ENCODE data around the gene EFHC1. TPM values are rescaled to one million over a fixed set of nuclear protein-coding genes. Genes with fewer than 3 reads are reported as not detected.

Gene EFHC1
- total RNA-seq, 1 experiment from 2014 or later = 11.5 TPM

DNA sequence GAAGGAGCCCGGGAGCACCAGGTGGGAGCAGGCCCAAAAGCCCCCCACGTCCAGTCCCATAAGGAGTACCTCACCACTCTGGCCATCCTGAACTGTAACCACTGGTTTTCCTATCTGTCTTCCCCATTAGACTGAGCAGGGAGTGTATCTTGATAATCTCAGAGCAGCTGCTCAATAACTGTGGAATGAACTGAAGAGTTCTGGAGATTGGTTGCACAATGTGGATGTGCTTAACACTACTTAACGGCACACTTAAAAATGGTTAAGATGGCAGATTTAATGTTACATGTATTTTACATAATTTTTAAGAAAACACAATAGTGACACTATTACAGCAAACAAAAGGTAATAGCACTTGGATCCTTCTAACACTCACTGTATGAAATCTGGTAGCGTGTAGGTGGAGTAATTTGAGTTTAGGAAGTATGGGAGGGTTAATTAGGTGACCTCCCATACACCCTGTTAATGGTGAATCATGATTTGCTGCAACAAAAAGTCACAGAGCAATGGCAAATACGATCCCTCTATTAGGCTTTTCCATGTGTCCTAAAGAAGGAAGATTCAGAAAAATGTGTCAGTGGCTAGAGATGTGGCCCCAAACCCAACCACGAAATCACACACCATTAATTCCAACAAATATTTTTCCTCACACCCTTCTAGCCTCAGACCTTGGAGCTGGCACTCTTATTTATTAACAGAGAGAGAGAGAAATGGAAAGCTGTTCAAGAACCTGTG is 138.3 kb downstream of the EFHC1 start:
- H3K4me3 ChIP-seq (ENCODE audit: insufficient read depth, low read depth, low read length) = no peak overlapping the region
- H3K27me3 ChIP-seq (ENCODE audit: control insufficient read depth, insufficient read depth, low read length) = no peaks in the 10 kb centered on the region
- DNase-seq = no peak
- no peaks in the 10 kb centered on the region for H3K36me3 ChIP-seq (replicated peaks; ENCODE audit: control insufficient read depth, insufficient read depth, low read length)

DNA sequence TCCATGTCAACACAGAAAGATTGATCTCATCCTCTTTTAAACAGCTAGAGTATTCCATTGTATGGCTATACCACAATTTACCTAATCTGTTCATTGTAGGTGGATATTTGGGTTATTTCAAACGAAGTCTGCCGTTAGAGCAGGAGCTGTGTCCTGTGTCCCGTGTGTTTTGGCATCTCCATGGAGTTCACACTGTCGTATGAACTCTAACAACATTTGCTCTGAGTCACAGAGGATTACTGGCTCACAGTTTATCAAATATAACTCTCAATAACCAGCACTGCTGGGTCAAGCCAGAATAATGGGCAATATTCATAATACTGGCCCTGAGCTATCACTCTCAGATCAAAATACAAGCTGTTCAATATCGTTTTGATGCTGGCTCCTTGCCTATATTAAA is 140.3 kb downstream of the EFHC1 start:
- DNase-seq = no peak
- H3K36me3 ChIP-seq (replicated peaks; ENCODE audit: control insufficient read depth, insufficient read depth, low read length) = no peaks in the 10 kb centered on the region
- no peak overlapping the region for H3K4me3 ChIP-seq (ENCODE audit: insufficient read depth, low read depth, low read length)
- H3K27me3 ChIP-seq (ENCODE audit: control insufficient read depth, insufficient read depth, low read length) = no peaks in the 10 kb centered on the region

DNA sequence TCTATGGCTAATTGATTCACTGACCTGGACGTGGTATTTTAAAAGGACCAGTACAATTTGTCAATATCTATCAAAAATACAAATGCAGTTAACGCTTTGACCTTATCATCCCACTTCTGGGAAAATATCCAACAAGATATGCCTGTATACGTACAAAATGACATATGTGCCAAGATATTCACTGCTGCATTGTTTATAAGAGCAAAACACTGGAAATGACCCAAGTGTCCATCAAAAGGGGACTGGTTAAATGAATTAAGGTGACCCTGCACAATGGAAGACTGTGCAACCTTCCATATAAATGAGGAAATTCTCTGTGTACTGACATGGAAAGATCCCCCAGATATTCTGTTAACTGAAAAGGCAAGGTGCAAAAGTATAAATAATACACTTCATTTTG is 142.8 kb downstream of the EFHC1 start:
- H3K36me3 ChIP-seq (replicated peaks; ENCODE audit: control insufficient read depth, insufficient read depth, low read length) = no peaks in the 10 kb centered on the region
- no peak for DNase-seq
- H3K4me3 ChIP-seq (ENCODE audit: insufficient read depth, low read depth, low read length) = no peak overlapping the region
- no peaks in the 10 kb centered on the region for H3K27me3 ChIP-seq (ENCODE audit: control insufficient read depth, insufficient read depth, low read length)

DNA sequence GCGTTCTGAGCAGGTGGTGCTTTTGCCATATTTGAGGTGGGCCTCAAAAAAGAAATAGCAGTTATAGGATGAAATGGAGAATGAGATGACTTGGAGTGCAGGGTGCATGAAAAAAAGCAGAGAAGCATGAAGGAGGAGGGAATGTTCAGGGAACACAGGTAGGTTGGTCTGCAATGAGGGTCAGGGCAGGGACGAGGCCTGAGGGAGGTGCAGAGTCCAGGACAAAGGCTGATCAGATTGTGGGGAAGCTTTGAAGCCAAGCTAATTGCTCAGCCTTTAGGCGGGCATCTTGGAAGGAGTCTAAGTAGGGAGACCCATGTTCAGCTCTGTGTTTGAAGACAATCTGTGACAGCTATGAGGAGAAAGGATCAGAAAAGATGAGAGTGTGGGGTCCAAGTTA is 144.7 kb downstream of the EFHC1 start:
- no peak overlapping the region for H3K4me3 ChIP-seq (ENCODE audit: insufficient read depth, low read depth, low read length)
- no peaks in the 10 kb centered on the region for H3K36me3 ChIP-seq (replicated peaks; ENCODE audit: control insufficient read depth, insufficient read depth, low read length)
- no peaks in the 10 kb centered on the region for H3K27me3 ChIP-seq (ENCODE audit: control insufficient read depth, insufficient read depth, low read length)
- DNase-seq = no peak

DNA sequence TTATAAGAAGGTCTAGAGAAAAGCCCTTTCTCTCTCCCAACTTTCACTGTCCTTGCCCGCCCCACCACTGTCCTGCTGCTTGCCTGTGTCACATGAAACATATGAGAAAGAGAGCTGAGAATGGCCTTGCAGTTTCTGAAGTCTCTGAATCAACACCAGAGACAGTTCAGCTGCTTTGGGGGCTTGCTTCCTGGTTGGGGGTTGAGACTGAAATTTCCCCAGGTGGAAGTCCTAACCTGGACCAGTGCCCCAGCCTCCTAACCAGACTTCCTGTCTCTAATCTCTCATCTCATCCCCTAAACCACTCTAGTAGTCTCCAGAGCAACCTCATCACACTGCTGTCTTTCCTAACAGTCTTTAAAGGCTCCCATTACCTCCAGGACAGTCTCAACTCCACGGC is 146.1 kb downstream of the EFHC1 start:
- H3K27me3 ChIP-seq (ENCODE audit: control insufficient read depth, insufficient read depth, low read length) = no peaks in the 10 kb centered on the region

DNA sequence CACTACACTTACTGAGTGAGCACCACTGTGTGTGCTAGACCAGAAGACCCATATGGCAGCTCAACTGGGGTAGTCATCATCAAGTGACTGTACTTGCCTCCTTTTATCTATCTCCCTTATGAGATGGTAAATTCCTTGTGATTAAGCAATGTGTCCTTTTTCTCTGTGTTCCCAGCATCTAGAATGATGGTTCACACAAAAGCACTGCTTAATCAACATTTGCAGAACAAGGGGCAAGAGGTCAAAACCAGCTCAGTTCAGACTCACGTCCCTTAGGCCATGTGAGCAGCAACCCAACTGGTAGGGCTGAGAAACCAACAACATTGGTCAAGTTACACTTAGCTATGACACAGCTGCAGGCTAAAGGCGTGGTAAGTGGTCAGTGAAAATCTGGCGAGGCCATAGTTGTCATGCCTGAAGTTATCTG is 146.7 kb downstream of the EFHC1 start:
- DNase-seq = no peak
- Histone ChIP-seq H3K27me3 (ENCODE audit: control insufficient read depth, insufficient read depth, low read length) (no peaks in the 10 kb centered on the region), H3K36me3 (replicated peaks; ENCODE audit: control insufficient read depth, insufficient read depth, low read length) (no peaks in the 10 kb centered on the region), H3K4me3 (ENCODE audit: insufficient read depth, low read depth, low read length) (no peak overlapping the region)

More for the DNA sequence above, 146.1 kb downstream of the EFHC1 start:
- no peak overlapping the region for H3K4me3 ChIP-seq (ENCODE audit: insufficient read depth, low read depth, low read length)
- H3K36me3 ChIP-seq (replicated peaks; ENCODE audit: control insufficient read depth, insufficient read depth, low read length) = no peaks in the 10 kb centered on the region
- DNase-seq = no peak

DNA sequence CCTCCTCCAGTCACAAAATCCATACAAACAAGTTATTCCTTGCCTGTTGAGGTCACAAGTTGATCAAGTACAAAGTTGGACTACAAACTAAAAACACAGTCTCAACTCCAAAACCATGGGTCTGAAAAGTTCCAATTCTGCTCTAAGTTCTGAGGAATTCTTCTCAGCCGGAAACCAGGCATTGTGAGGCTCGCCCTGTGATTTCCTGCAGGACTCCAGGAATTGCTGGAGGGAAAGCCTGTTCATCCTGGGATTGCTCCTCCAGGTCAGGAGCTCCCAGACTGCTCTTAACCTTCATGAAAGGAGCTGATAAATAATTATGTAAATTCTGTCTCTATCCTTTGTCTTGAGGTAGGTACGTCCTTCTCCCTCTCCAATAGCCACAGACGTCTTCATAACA is 148.2 kb downstream of the EFHC1 start:
- H3K4me3 ChIP-seq (ENCODE audit: insufficient read depth, low read depth, low read length) = no peak overlapping the region
- no peaks in the 10 kb centered on the region for H3K27me3 ChIP-seq (ENCODE audit: control insufficient read depth, insufficient read depth, low read length)
- no peaks in the 10 kb centered on the region for H3K36me3 ChIP-seq (replicated peaks; ENCODE audit: control insufficient read depth, insufficient read depth, low read length)
- no peak for DNase-seq

DNA sequence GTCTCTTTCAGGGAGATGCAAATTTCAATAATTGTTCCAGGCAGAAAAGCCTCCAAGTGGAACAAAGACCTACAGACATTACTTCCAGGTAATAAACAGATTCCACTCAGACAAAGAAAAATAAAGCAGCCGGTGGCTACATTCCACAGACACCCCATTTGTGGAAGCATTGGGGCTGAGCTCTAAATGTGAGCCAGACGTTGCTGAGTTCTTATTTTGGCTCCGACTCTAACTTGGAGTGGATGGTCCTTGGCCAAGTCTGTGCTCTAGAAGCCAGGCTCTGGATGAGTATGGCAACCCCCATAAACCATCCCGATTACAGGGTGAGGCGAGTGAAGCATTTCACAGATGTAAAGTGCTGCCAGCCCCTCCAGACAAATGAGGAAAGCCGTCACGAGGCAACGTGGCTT is 150.2 kb downstream of the EFHC1 start:
- Histone ChIP-seq H3K4me3 (ENCODE audit: insufficient read depth, low read depth, low read length) (no peak overlapping the region), H3K36me3 (replicated peaks; ENCODE audit: control insufficient read depth, insufficient read depth, low read length) (no peaks in the 10 kb centered on the region), H3K27me3 (ENCODE audit: control insufficient read depth, insufficient read depth, low read length) (no peaks in the 10 kb centered on the region)
- DNase-seq = no peak

DNA sequence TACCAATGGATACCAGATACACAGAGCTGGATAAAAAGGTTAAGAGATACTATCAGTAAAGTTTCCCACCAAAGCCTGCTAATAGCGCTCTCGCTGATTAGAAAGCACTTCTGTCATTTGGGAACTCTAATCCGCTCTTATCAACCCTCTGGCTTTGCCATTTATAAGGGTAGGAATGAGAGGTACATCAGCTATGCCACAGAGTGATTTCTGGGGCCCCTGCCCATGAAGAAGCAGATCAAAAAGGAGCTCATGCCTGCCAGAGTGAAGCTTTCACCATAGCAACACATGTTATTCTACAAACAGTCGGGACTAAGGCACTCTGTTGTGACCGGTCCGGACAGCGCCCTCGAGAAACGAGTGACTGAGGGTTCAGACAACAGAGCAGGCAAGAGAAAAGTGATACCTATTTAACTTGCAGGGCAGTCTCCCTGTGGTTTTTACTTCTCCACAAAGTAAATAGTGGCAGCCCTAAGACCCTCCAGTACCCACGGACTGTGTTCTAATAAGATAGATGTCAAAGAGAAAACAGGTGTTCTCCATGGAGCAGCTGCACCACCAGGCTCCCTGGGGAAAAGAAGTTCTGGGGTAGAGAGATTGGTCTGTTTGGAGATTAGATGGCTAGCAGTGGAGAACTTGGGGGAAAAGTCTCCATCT is 151.1 kb downstream of the EFHC1 start:
- Histone ChIP-seq H3K36me3 (replicated peaks; ENCODE audit: control insufficient read depth, insufficient read depth, low read length) (no peaks in the 10 kb centered on the region), H3K4me3 (ENCODE audit: insufficient read depth, low read depth, low read length) (no peak overlapping the region), H3K27me3 (ENCODE audit: control insufficient read depth, insufficient read depth, low read length) (no peaks in the 10 kb centered on the region)
- DNase-seq = no peak

DNA sequence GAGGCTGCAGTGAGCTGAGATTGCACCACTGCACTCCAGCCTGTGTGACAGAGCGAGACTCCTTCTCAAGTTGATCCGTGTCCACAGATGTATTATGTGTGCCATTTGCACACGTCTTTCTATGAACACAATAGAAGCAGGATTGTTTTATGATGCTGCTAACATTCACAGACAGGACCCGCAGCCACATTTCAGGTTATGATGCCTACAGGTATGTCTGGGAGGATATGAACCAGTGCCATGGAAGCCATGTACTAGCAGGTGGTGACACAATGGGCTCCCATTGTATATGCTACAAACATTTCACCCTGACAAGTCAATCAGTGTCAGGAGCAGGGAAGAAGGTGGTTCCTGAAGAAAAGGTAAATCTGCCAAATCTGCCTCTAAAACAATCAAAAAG is 152.4 kb downstream of the EFHC1 start:
- H3K4me3 ChIP-seq (ENCODE audit: insufficient read depth, low read depth, low read length) = no peak overlapping the region
- H3K27me3 ChIP-seq (ENCODE audit: control insufficient read depth, insufficient read depth, low read length) = no peaks in the 10 kb centered on the region
- H3K36me3 ChIP-seq (replicated peaks; ENCODE audit: control insufficient read depth, insufficient read depth, low read length) = no peaks in the 10 kb centered on the region
- no peak for DNase-seq

DNA sequence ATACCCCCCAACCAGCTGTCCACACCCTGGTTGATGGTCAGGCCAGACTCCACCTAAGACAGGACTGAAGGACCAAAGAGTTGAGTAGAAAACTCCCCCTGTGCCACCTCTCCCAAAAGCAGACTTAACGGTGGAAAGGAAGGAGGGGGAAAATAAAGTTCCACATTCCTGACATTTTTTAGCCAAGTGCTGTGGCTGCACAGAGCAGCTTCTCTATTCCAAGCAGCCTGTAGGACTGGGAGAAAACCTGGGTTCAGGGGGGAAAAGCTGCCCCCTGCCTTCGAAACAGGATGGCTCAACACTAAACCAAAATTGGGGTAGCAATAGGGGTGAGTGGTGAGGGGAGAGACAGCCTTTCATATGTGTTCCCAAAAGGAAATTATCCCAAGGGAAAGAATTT is 153.2 kb downstream of the EFHC1 start:
- peak; percentile 58 for DNase-seq
- H3K4me3 ChIP-seq (ENCODE audit: insufficient read depth, low read depth, low read length) = no peak overlapping the region

More for the DNA sequence above, 153.2 kb downstream of the EFHC1 start:
- no peaks in the 10 kb centered on the region for H3K27me3 ChIP-seq (ENCODE audit: control insufficient read depth, insufficient read depth, low read length)
- H3K36me3 ChIP-seq (replicated peaks; ENCODE audit: control insufficient read depth, insufficient read depth, low read length) = no peaks in the 10 kb centered on the region

Other genes with a start within 250 kb of the EFHC1 start
- 0.03 TPM in 1 of 2 replicates, not detected in the other for gene IL17A, start 234.0 kb upstream of the EFHC1 start, total RNA-seq (2014; rRNA removed; shearing (Covaris generic))
- not detected in 2 replicates for gene IL17F, start 175.8 kb upstream of the EFHC1 start, total RNA-seq (2014; rRNA removed; shearing (Covaris generic))
- 308 and 349 TPM in 2 replicates for gene MCM3, start 135.6 kb upstream of the EFHC1 start, total RNA-seq (2014; rRNA removed; shearing (Covaris generic))
- 4.6 and 6.7 TPM in 2 replicates for gene PAQR8, start 58.2 kb upstream of the EFHC1 start, total RNA-seq (2014; rRNA removed; shearing (Covaris generic))
- 8.7 and 9.2 TPM in 2 replicates for gene TRAM2, start 156.7 kb downstream of the EFHC1 start, total RNA-seq (2014; rRNA removed; shearing (Covaris generic))